T-helper 1 cell treated with Interleukin-12 subunit alpha and Interleukin-12 subunit beta and Interleukin-4 antibody, amounts not matched to agents 30 ng/mL and 1 ng/mL, for 36 hours (primary cell): ENCODE results near the gene AMBRA1. TPM values are rescaled to one million over a fixed set of nuclear protein-coding genes. Genes with fewer than 3 reads are reported as not detected.
"Not testable (repeated sequence)": the region's sequence is repeated elsewhere in the genome, so short reads cannot be mapped to it uniquely, and the experiment has no call there.

Experiments used
- intact Hi-C: fragments of 100-400 bp; cut with micrococcal nuclease; formaldehyde crosslinking; loops from one replicate; pipeline ENCODE4 v1.15.1; 2024
- total RNA-seq: library from RNA; stranded (reverse); gene quantifications from 2 replicates; pipeline ENCODE4 v1.2.3, GENCODE V29; 2022

The AMBRA1 gene
- total RNA-seq, 1 donor from 2014 or later, result 41.1 TPM

GRCh38 chr11:46535688-46536087, 58.1 kb downstream of the AMBRA1 start:
- intact Hi-C loops, result loop anchor here (2.0 kb wide), 2 partner anchors 183 to 297 kb away; no protein-coding TSS in a partner anchor

- intact Hi-C loops, result no loop called here
Observed at GRCh38 chr11:46534711-46535110, 59.1 kb downstream of the AMBRA1 start.

GRCh38 chr11:46533396-46534100, 60.3 kb downstream of the AMBRA1 start:
- intact Hi-C loops, result no loop called here

- intact Hi-C loops, result loop anchor here (1.0 kb wide), 4 partner anchors 8 to 291 kb away; no protein-coding TSS in a partner anchor
Observed at GRCh38 chr11:46529928-46530574, 63.8 kb downstream of the AMBRA1 start.

GRCh38 chr11:46529095-46529905, 64.5 kb downstream of the AMBRA1 start:
- intact Hi-C loops, result loop anchor here (1.0 kb wide), 4 partner anchors 9 to 290 kb away; no protein-coding TSS in a partner anchor

GRCh38 chr11:46528445-46529094, 65.3 kb downstream of the AMBRA1 start:
- intact Hi-C loops, result loop anchor here (1.0 kb wide), 4 partner anchors 10 to 289 kb away; no protein-coding TSS in a partner anchor

GRCh38 chr11:46527591-46528130, 66.2 kb downstream of the AMBRA1 start:
- intact Hi-C loops, result no loop called here

- intact Hi-C loops, result no loop called here
Observed at GRCh38 chr11:46526216-46527215, 67.3 kb downstream of the AMBRA1 start.

- intact Hi-C loops, result no loop called here
Observed at GRCh38 chr11:46524201-46524770, 69.5 kb downstream of the AMBRA1 start.

- intact Hi-C loops, result no loop called here
Observed at GRCh38 chr11:46523290-46523689, 70.5 kb downstream of the AMBRA1 start.

- intact Hi-C loops, result no loop called here
Observed at GRCh38 chr11:46522682-46523281, 71.0 kb downstream of the AMBRA1 start.

- intact Hi-C loops, result no loop called here
Observed at GRCh38 chr11:46521961-46522681, 71.7 kb downstream of the AMBRA1 start.

- intact Hi-C loops, result no loop called here
Observed at GRCh38 chr11:46520971-46521745, 72.7 kb downstream of the AMBRA1 start.

GRCh38 chr11:46519351-46519750, 74.5 kb downstream of the AMBRA1 start:
- intact Hi-C loops, result no loop called here

GRCh38 chr11:46518928-46519327, 74.9 kb downstream of the AMBRA1 start:
- intact Hi-C loops, result not testable (repeated sequence)

GRCh38 chr11:46514370-46514769, 79.5 kb downstream of the AMBRA1 start:
- intact Hi-C loops, result no loop called here

GRCh38 chr11:46513934-46514342, 79.9 kb downstream of the AMBRA1 start:
- intact Hi-C loops, result no loop called here
